Putamen (tissue), 1 donor: Measurements from ENCODE around the gene SHF.

ENCODE experiments used
- DNase-seq: peaks from one replicate; pipeline ENCODE4 v3.0.0-alpha.2; 2016; ENCODE audit warnings: low spot score

Gene SHF

DNA sequence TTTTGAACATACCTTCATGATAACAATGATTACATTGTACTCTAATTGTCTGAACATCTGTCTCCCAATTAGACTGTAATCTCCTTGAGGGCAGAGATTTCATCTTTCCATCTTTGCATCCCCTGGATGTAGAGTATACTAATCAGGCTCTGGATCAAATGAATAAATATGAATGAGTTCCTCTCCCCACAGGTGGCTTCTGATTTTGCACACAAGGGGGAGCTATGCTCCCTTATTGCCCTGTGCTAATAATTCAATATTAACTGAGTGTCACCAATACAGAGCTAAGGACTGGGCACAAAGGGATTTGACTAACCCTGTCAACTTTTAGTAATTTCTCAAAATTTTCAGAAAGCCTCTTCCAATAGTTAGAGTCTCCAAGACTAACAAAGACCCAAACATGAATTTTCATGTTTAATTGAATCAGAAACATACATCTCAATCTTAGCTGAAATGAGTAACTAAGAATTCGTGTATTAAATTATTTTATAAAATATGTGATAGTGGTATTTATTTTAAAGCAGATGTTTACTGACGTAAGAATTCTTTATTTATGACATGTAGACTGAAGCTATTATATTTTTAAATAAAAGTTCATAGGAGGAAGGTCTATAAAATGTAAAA, 61.1 kb downstream of the SHF start:
- DNase-seq = no peak

DNA sequence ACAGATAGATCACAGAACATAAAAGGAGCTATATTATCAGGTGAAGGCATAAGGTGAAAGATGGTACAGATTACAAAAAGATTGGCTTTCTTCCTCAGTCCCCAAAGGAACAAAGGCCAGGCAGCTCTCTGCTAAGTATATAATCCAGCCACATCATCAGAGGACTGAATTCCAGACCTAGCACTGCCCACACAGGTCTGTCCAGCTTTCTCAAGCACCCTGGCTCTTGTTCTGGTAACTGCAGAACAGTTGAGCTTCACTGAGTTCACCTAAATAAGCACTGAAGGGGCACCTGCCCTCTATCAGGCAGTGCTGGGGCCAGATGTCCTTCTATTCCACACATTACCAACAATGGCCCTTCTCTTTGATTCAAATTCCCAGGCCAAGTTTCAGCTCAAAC, 64.4 kb downstream of the SHF start:
- DNase-seq = no peak

DNA sequence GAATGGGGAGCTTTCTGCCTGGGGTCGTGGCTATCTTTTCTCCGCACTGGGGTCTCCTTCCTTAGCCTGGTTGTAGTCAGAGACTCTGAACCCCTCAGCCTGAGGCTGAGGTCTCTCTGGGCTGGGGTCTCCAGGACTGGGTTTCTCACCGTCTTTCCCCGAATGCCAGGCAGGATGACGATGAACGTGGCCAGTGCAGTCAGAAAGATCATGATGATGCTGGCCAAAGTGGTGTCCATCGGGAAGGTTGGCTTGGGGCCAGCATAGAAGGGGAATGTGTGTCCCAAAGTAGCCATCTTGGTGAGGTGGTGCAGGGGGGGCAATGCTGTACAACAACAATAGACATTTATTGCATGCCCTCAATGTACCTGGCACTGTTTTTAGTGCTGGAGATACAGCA, 65.0 kb downstream of the SHF start:
- DNase-seq = no peak

DNA sequence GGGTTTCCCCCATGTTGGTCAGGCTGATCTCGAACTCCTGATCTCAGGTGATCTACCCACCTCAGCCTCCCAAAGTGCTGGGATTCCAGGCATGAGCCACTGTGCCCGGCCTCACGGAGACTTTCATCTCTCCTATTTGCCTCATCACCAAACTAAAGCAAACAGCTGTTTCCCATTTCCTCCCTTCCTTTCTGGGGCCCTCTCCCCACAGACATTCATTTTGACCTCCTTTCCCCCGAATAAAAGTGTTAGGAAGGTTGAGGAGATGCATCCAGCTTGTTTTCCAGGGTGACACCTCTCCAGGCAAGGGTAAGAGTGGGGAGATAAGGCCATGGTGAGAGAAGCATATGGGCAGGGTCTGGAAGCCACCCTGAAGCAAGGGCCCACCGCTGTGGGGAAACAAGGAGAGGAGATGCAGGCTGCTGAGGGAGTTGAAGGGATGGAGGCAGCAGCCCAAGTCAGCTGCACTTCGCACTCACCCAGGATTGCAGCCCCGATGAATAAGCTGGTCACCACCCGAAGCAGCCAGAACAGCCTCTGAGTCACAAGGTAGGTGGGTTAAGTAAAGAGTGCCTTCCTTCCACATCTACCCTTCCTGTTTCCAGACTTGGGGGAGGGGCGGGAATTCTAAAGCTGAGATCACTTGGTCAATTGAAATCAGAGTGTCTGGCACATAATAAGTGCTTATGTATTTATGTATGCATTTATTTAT, 65.9 kb downstream of the SHF start:
- no peak for DNase-seq

DNA sequence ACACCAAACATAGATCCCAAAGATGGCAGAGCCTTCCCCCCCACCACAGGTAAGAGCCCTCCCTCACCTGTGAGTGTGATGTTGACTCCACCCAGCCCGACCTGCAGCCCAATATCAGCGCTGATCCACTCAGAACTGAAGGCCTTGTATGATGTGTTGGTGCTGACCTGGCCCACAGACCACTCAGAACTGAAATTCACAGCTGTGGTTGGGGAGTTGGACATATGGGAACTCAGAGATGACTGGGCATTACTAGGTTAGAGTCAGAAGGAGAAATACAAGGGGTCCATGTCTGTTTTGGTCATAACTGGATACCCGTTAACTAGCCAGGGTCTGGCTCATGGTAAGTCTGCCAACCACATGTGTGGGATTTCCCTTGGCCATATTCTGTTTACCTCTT, 66.7 kb downstream of the SHF start:
- no peak for DNase-seq

DNA sequence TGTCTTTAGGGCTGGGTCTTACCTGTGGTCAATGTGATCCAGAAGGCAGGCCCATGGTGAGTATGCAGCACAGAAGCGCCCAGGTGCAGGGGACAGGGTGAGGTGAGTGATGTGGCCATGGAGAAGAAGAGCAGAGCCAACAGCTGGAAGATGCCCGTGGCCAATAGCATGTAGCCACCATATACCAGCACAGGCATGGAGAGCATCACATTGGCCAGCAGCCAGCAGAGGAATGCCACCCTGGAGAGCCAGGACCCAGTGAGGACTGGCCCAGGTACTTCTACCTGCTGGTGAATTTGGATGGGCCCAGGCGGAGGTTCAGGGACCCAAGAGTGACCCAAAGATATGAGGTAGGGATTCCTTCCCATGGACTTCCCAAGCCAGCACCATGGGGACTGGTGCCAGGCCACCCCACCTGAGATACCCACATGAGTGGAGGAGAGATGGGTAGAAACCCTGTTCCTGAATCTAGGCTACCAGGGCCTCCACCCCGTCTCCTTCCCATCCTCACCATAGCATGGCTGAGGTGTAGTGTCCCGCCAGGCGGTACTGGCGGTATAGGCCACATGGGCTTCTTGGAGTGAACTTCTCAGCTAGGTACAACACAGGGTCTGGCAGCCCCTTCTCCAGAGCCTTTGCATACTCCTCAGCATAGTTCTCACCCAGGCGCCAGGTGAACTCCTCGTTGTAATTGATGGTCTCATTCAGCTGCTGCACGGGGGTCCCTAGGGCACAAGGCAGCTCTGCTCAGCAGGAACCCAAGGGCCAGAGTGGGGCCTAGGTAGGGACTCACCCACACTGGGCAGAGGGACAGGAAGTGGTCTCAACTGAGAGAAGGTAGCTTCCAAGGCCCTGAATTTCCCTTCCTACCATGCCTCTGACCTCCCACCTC, 67.4 kb downstream of the SHF start:
- DNase-seq = no peak

DNA sequence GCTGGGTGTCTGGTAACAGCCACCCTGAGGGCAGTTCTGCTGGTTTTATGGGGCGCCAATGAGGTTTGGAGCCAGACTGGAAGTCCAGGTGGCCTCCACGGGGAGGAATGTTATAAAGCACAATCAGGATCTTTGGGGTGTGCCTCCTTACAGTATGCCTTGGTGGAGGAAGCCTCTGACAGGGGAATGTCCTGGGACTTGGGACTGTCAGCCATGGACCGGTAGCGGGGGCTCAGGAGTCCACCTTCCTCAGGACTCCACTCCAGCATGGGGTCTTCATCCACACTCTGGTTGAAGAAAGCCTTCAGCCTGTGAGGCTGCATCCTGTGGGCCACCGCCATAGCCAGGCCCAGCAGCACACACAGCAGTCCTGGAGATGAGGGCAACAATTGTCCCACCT, 68.8 kb downstream of the SHF start:
- no peak for DNase-seq

DNA sequence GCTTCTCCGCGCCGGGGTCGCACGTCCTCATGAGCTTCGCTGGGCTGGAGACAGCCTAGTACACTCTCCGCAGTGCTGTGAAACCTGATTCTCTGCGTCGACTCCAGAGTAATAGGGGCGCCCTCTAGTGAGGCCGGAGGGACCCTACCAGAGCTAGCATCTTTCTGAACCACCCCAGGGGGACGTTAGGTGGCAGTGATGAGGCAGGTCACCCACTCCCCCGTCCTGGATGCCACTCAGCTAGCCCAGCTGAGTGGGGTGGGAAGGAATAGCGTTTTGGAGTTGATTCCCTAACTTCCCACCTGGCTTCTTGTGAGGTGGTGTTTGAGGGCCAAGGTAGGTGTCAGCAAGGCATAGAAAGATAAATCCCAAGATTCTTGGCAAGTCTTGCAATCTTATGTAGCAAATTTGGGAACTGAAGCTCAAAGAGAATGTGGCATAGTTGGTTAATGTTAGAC, 69.6 kb downstream of the SHF start:
- peak; percentile 90 for DNase-seq

DNA sequence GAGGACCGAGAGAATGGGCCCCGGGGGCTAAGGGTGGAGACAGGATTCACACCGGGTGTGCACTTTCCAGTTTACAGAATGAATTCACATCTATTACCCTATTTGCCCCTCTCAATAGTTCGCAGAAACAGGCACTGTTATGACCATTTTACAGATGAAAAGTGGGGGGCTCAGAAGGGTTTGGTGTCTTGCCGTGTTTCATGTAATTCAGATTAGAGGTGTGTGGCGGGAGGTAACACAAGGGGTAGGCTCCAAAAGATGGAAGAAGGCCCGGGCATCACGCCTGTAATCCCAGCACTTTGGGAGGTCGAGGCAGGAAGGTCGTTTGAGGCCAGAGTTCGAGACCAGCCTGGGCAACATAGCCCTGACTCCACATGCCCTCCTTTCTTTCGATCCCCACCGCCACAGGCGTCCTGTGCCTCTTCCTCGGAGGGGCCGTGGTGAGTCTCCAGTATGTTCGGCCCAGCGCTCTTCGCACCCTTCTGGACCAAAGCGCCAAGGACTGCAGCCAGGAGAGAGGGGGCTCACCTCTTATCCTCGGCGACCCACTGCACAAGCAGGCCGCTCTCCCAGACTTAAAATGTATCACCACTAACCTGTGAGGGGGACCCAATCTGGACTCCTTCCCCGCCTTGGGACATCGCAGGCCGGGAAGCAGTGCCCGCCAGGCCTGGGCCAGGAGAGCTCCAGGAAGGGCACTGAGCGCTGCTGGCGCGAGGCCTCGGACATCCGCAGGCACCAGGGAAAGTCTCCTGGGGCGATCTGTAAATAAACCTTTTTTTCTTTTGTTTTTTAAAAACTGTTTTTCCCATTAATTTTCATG, 70.2 kb downstream of the SHF start:
- no peak for DNase-seq
